Measurements from ENCODE around the gene GRXCR1.

GRXCR1 gene

DNA sequence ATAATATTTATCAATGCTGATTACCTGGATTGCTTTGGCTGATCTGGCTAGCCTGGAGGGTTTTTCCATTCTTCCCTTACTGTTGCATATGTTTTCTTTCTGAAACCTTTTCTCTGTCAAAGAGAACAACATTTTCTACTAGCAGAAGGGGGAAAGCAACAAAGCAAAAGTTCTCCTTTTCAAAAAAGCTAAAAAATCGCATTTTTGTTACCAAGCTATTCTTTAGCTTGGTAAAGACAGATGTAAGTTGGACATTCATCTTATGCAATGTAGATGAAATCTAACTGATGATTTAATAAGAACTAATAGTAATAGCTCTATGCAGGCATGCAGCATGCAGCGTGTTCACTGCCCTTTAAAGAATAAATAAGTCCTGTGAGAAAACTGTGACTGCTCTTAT is at the start of gene GRXCR1:
Gene GRXCR1 (plus strand): TSS at position 301 of the 400 bp plus-strand sequence. CDS start 554 bp downstream, outside the sequence.
- DNase-seq (ENCODE audit: low read depth): no peak

DNA sequence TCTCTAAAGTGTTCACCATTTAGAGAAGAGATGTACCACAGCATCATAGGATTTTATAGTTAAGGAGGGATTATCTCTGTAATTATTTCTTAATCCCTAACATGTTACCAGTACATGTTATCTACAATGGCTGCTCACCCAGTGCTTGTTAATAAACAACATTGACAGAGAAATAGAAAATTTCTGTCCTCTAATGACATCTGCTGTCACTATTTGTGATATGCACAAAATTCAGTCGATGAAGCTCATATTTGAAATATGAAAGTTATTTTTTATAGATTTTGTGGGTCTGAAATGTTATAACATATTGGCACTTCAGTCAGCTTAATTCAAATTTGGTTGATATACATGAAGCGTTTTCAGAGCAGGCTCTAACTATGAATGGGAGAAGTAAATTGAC is 48.8 kb upstream of the GRXCR1 start:
- no peak for DNase-seq (ENCODE audit: low read depth)

DNA sequence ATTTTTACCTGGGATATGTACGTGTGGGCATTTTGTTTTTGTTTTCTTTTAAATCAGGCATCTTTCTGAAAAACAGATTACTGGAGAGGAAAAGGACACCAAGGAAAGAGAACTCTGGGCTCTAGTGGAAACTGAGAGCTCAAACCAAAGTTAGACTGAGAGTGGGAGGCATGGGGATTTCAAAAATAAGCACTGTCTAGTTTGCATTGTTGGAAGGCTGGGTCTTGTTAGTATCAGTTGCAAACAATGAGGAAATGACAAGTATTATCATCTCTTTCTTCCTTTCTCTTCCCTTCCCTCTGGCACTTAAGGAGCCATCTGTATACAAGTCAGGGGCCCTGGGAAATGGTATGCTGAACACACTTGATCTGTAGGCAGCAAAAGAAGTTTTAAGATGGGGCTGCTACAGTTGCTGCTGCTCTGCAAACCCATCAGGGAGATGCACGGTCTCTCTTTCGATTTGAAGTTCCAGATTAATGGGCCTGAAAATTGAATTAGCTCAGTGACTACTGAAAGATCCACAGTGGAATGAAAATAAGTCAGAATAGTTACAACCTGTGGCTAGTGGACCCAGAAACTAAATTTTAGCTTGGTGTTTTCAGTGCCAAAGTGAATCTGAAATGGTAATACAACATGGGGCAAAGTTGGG is 48.0 kb upstream of the GRXCR1 start:
- DNase-seq (ENCODE audit: low read depth): no peak

DNA sequence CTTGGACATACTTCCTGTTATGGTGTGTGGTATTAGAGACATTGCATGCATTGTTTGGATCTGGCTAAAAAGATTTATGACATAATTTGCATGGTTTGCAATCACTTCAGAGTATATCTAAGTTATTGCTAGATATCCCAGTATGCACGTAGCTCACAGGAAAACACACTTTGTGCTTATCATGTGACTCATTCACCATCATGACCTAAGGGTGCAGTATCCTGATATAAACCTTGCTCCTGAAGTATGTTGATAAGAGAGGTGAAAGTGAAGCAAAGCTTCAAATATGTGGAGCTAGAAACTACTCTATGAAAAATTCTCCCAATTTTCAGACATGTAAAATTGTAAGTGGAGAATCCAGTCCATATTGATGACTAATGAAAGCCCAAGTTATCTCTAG is 46.9 kb upstream of the GRXCR1 start:
- DNase-seq (ENCODE audit: low read depth): no peak

DNA sequence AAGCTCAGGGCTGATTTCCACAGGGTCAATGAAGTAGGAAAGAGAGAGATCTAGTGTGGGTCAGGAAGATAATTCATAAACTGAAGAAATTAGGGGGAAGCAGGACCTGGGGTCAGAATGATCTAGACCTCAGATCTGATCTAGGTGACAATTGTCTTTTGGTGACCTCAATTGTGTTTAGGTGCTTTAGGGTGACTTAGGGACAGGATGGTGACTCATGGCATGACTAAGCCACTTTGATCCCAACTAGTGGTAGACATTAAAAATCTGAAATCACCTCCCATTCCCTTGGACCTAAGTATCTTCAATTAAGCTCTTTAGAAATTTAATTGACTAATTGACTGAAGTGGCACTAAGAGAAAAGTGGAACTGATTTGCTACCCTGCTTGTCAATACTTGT is 36.7 kb upstream of the GRXCR1 start:
- no peak for DNase-seq (ENCODE audit: low read depth)

DNA sequence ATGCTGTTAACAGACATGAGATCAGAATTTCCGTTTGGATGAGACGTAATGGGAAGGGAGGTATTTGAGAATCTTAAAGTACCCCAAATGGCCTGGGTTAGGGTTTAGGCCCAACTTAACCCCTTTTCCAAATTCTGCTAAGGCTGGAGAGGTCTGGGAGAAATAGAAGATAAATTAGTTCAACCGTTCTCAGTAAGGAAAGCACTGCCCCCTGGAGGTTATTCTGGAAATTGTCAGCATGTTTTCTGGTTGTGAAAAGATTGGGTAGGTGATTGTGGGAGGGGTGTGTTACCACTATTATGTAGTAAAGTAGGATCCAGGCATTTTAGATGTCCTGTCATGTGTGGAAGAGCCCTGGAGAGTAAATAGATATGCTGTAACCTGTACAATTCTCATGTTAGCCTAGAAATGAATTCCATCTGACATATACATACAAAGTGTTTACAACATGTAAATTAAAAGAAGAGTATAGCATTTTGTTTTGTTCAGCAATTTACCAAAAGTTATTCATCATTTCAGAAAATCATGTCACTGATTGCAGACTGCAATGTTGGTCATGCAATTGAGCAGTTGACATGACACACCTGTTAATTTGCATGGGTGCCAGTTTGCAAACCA is 26.8 kb upstream of the GRXCR1 start:
- DNase-seq (ENCODE audit: low read depth): peak; percentile 7

DNA sequence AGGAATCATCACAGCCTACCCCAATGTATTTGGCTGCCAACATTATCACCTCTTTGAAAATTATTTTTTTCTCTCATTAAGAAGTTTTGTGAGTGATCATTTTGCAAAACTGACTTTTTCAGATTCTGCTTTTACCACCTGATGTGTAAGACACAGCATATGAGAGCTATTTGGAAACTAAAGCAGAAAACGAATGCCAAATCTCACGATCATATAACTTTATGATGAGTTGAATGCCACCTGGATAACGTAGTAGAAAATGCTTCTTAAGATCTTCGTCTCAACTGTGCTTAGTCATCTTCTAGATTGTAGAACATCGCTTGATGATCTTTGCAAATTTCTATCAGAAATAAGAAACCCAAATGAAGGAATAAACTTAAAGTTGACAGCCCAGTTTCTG is 21.3 kb upstream of the GRXCR1 start:
- DNase-seq (ENCODE audit: low read depth): no peak

DNA sequence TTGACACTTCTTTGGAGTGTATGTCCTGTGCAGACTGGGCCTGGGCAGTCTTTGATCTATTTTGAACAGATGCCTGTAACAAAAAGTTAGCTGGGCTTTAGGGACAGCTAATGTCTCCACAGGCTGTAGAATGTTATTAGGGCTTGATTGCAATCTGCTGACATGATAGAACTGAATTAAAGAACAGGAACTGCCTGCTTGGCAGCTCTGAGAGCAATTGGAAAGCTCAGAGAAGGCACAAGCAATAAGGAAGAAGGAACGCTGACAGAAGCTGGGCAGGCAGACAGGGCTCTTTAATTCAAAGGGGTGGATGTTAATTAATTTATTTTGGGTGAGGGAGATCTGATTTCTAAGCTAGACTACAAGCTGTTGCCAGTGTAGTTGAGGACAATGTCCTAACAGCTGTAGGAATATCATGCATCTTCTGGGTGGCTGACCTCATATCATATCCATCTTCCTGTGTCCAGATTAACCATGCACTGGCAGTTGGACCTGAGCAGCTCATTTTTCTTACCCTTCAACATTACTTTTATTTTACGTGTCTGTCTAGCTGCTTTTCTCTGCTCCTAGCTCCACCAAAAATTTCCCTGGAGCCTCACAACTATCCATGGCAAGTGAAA is 20.7 kb upstream of the GRXCR1 start:
- no peak for DNase-seq (ENCODE audit: low read depth)

DNA sequence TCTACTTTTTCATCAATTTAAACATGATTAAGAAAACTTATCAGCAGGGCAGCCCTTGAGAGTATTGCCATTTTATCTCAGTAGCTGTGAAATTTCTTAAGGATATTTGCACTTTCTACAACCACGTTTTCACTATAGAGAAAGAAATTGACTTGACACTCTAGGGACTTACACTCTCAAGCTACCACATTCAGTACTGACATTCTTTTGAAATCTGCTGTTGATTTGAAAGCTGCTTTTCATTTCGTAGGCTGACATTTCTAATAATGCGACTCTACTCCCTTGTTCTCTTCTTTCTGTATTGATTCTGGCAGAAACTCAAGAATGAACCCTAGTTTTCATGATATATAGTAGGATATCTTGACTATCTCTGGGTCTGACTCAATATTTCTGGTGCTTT is 13.7 kb upstream of the GRXCR1 start:
- DNase-seq (ENCODE audit: low read depth): no peak

DNA sequence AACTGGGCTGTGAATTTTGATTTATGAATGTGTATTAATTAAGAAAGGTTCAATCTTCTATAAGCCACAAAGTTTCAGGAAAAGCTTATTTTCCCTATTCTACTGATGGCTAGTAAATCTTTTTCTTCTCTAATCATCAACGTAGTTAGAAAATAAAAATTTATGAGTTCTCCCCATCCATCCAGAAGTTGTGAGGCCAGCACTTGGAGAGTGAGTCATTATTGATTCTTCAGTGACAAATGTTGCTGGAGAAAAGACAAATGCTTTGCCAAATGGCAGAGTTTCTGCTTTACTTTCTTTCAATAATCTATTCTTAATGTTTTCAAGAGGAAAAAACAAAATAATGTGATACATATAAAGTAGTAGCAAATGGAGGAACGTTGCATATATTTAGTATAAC is 11.3 kb upstream of the GRXCR1 start:
- no peak for DNase-seq (ENCODE audit: low read depth)

DNA sequence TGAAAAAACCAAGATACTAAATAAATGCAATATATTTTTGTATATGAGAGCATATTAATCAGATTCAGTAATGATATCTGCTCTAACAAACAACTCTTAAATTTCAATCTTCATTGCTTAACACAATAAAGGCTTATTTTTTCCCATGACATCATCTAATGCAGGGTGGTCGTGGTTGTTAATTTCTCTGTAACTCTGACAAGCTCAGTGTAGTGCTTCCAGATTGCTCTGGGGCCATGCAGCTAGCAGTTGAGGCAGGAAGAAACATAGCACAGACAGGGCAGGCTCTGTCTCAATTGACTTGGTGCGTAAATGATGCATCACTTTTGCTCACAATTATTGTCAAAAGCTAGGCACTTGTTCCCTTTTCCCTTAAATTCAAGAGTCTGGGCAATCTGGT is 869 bp upstream of the GRXCR1 start:
- DNase-seq (ENCODE audit: low read depth): no peak

DNA sequence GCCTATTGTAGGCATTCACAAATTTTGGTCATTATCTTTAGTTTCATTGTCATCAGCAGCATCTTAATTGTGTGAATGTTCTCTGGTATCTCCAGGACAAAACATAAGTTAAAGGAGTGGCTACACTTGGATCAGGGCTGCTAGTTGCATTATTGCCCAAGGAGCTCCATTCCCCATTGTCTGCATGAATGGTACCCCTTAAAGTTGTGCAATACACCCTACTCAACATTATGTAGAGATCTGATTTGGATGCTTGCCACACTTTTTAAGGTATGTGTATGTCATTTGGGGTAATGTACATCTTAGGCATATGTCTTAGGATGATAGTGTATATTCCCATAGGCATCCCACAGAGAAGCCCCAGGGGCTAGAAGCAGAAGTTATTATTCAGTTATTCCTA is 2.9 kb downstream of the GRXCR1 start:
- DNase-seq (ENCODE audit: low read depth): no peak

DNA sequence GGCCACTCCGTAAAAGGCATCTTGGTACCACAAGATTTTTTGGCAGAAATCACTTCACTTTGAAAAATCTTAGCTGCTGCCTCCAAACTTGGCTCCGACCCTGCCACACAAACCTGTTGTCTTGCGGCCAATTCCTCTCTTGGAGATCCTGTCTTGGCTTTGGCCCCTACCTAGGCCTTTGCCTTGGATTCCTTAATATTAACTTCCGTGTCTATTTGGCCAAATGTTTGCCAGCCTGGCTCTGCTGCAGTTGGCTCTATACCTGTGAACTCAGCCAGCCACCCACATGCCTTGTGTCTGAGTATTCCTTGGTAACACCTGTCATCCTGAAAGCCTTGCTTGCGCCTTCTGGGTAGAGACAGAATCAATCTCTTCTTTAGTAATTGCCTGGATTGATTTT is 12.5 kb downstream of the GRXCR1 start:
- DNase-seq (ENCODE audit: low read depth): no peak

DNA sequence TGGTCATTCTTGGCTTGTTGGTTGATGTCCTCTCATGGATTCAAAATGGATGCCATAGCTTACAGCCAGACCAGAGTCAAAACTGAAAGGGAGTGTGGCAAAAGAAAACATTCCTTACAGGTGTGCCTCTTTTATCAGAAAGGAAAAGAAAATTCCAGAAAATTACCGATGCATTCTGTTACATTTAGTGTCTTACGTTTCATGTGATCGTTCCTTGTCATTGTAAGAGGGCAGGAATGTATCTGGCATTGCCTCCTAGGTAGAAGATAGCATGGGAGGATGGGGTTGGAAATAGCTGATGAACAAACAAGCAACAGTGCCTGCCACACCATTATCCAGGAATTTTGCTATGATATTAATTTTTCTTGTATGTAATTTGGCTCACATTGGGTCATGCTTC is 13.1 kb downstream of the GRXCR1 start:
- DNase-seq (ENCODE audit: low read depth): no peak

DNA sequence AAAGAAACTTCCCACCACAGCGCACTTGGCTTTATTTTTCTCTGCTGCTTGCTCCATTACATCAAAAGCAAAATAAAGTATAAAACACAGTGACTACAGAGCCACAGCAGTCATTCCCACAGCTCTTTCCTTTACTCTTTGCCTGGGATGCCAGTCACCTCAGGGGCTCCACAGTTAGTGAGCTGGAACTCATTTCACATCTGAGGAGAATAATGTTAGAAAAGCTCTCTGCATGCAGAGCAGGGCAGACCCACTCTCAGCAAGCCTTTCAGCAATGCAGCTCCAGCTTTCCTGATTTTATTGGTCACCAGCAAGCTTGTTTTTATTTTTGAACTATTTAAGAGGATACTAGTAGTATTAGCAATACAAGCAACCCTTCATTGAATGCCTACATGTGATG is 13.8 kb downstream of the GRXCR1 start:
- no peak for DNase-seq (ENCODE audit: low read depth)

DNA sequence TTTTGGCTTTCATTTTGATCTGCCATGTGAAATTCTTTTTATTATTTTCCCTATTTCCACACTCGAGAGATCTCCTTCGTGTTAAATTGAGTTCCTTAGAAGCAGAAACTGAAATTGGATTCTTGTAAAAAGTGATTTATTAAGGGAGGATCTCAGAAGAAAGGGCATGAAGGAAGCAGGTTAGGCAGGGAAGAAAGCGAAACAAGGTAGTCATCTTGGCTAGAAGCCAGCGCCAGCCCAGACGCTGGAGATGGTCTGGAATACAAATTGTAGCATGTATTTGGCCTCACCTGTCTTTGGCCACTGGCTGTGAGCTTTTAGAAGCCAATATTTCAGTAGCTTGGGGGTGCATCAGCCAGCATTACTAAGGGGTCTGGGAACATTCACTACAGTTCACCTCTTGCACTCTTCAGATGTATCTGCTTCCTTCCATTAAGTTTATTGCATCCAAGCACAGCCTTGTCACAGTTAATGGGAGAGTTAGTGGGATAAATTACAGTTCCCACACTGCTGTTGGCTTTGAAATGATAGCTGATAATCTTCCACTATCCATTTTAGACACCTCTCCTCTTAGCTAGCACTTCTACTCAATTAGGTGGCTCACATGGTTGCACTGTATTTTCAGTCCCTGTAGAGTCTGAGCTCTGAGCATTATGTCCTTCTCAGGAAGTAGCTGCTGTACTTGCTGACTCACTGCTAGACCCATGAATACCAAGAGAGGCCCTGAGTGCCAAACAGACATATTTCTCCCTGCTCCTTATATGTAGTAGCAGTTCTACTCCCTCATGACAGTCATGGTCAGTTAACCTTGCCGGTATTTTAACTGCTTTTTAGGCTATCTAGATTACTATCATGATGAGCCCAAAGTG is 14.6 kb downstream of the GRXCR1 start:
- DNase-seq (ENCODE audit: low read depth): no peak

DNA sequence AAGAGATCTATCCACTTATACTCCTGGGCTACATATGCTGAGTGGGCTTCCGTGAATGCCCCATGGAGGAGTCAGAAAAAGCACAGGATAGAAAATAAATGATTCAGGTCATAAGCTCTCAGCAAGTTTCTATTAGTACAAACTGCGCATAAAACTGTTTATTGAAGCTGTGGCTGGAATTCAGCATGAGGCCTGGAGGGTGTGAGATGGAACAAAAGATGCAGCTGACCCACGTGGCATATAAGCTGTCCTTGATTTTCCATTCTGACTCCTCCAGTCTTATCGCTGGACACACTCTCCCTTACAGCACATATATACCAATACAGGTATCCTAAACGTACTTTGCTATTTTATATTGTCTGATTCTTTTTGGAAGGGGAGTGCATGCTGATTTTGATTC is 17.9 kb downstream of the GRXCR1 start:
- no peak for DNase-seq (ENCODE audit: low read depth)

DNA sequence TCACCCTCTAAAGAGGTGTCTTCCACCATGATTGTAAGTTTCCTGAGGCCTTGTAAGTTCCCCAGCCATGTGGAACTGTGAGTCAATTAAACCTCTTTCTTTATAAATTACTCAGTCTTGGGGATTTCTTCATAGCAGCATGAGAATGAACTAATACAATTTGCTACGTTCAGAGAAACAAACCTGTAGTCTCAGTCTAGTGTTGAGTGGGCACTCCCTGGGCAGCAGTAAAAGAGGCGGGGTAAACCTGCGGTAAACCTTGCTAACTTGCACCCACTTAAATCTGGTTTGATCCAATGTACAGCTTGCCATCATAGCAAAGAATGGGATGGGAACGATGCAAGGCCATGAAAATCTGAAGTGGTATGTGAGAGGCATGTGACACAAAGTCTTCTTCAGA is 22.4 kb downstream of the GRXCR1 start:
- DNase-seq (ENCODE audit: low read depth): no peak

DNA sequence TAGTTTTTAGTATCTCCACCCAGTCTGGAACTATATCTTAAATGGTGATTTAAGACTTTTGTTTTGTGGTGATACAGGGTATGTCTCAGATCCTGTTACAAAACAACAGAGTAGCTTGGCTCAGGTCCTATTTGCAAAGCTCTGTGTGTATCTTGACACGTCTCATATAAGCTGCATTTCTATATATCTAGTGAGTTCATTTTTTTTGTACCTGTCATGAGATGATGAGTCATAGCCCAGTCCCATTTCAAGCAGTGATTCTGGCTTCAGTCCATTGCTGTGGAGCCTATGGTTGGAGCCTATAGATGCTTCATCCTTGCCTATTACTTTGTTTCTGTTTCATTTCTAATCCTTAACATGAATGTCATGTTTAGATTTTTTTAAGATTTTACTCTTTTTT is 23.0 kb downstream of the GRXCR1 start:
- no peak for DNase-seq (ENCODE audit: low read depth)

DNA sequence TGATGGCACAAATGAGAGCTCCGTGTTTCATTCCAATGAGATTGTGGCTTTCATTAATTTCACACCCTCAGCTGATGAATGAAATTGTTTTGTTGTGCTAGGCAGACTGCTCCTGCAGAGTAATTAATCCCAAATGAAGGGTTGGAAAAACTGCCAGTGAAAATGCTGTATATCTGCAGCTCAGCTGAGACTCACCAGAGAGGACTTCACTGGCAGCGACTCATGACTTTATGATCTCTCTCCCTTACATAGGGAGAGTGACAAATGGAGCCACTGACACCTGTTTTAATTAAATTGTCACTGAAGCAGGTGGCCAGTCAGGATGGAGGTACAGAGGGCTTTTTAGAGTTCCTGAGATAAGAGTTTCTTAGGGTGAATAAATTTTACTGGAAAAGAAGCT is 24.8 kb downstream of the GRXCR1 start:
- no peak for DNase-seq (ENCODE audit: low read depth)

DNA sequence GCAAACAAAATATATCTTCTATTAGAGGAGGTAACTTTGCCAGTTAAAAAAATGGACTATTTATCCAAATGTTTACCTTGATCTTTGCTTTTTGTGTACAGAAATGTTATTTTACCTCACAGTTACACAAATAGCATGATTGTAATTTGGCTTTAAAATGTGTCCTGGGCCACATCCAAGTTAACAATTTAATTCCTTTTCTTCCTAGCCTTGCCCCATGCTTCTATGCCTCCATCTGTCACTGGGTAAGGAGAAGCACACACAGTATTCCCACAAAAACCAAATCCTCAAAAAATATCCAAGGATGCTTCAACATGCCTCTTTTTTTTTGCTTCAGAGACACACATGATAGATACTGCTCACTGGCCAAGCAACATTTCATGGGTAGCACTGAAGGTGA is 30.9 kb downstream of the GRXCR1 start:
- no peak for DNase-seq (ENCODE audit: low read depth)

DNA sequence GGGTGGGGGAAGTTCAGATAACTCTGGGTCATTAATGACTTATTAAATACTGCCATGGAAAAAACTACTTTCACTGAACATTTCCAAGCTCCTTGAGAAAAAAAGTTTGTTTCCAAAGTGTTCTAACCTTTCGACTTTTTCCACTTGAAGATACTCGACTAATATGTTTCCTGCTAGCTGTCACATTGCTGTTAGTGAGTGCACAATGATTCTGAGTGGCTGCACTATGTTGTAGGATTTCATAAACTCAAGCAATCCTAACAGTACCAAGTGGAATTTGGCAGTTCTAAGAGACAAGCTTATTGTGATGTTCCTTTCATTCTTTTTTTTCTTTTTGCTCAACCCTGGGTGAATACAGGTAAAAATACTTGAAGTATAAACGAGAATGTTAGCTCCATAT is 33.4 kb downstream of the GRXCR1 start:
- DNase-seq (ENCODE audit: low read depth): no peak

DNA sequence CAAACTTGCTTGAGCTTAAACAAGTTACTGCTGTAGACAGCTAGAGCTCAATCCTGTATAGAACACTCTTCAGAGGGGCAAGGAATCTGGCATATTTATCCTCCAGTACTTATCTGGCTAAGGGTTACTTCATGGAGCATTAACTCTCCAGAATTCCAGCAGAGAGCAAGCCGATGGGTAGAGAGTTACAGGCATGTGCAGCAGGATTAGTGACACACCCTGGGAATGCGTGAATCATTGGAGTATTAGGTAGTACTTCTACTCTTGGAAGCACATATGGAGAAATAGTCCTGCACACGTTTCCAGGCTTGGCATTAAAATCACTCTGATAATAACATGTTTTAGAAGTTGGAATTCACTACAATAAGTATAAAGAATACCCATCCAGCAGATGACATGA is 35.4 kb downstream of the GRXCR1 start:
- no peak for DNase-seq (ENCODE audit: low read depth)

Measured in CMK (cell line).